Activated CD4-positive, alpha-beta T cell treated with anti-CD3 and anti-CD28 coated beads, Interleukin-10, Interleukin-2, amounts not matched to agents 100 ng/mL and 50 ng/mL, durations not matched to agents 16 hours and 8 hours (primary cell): ENCODE data around the gene PARK7.

Source experiments
- DNase-seq: peaks from one replicate; pipeline ENCODE4 v3.0.0-alpha.2; 2020

PARK7 gene

GRCh38 chr1:7985851-7986612 is 24.5 kb downstream of the PARK7 start:
- DNase-seq = no peak

- DNase-seq = no peak
These were observed 26.0 kb downstream of the PARK7 start for GRCh38 chr1:7987528-7987927.

- peak; percentile 7 for DNase-seq
These were observed 27.1 kb downstream of the PARK7 start for GRCh38 chr1:7988576-7988975.

GRCh38 chr1:7989762-7990428 is 28.4 kb downstream of the PARK7 start:
- no peak for DNase-seq

GRCh38 chr1:7991504-7992440 is 30.3 kb downstream of the PARK7 start:
- no peak for DNase-seq

- no peak for DNase-seq
These were observed 31.4 kb downstream of the PARK7 start for GRCh38 chr1:7992885-7993284.

- peak; percentile 32 for DNase-seq
These were observed 32.3 kb downstream of the PARK7 start for GRCh38 chr1:7993593-7994479.

- DNase-seq = no peak
These were observed 33.3 kb downstream of the PARK7 start for GRCh38 chr1:7994827-7995226.

GRCh38 chr1:7995437-7995836 is 33.9 kb downstream of the PARK7 start:
- no peak for DNase-seq

- no peak for DNase-seq
These were observed 40.9 kb downstream of the PARK7 start for GRCh38 chr1:8002329-8002910.

GRCh38 chr1:8002921-8003320 is 41.4 kb downstream of the PARK7 start:
- no peak for DNase-seq

- DNase-seq = no peak
These were observed 42.1 kb downstream of the PARK7 start for GRCh38 chr1:8003438-8004112.

GRCh38 chr1:8004113-8004802 is 42.7 kb downstream of the PARK7 start:
- no peak for DNase-seq

- DNase-seq = no peak
These were observed 43.5 kb downstream of the PARK7 start for GRCh38 chr1:8004803-8005573.

- no peak for DNase-seq
These were observed 44.8 kb downstream of the PARK7 start for GRCh38 chr1:8006037-8006963.

- DNase-seq = no peak
These were observed 47.8 kb downstream of the PARK7 start for GRCh38 chr1:8009043-8010002.

- DNase-seq = no peak
These were observed 48.7 kb downstream of the PARK7 start for GRCh38 chr1:8010080-8010664.
